Frontal cortex (tissue), 4 donors: ENCODE measurements around the gene RC3H1. TPM values are rescaled to one million over a fixed set of nuclear protein-coding genes. Genes with fewer than 3 reads are reported as not detected.
"Not testable (repeated sequence)": the region's sequence is repeated elsewhere in the genome, so short reads cannot be mapped to it uniquely, and the experiment has no call there.

Experiments
- DNase-seq, 2 donors: peaks; one replicate each; pipeline ENCODE4 v3.0.0; 2012; ENCODE audit warnings: low spot score in 2 of 2
- FAIRE-seq: peaks from 2 replicates; lab custom pipeline; 2012; peaks lifted over from hg19 to GRCh38; lab: Jason Lieb, UNC
- total RNA-seq: library from RNA; depleted of rRNA; stranded (reverse); fragments of >200 nt; gene quantifications from one replicate; pipeline ENCODE4 v1.2.3, GENCODE V29; 2014
- donor health status: control.
- donor health status: control.
- donor health status: control.

Gene RC3H1
- total RNA-seq, 1 donor from 2014 or later: 27.3 TPM

- DNase-seq: no peak
- no peak for FAIRE-seq
Measured at GRCh38 chr1:173970252-173970651, 51.9 kb downstream of the RC3H1 start.

- not testable (repeated sequence) for FAIRE-seq, DNase-seq
Measured at GRCh38 chr1:173965896-173966295, 56.3 kb downstream of the RC3H1 start.

DNA sequence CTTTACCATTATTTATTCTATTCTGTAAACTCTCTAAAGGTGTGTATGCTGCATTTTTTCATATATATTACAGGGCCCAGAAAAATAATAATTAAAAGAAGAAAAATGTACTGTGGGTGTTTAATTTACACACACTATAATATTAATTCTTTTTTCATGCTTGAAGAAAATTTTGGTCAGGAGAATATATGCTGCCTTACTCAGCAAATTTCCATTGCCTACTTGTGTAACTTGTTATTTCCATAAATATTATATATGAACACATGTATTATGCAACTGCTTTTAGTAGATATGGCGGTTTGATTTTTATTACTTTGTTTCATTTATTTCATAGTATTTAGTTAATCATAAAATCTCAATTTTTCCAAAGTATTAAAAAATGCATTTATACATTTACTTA lies 58.7 kb downstream of the RC3H1 start:
- no peak for FAIRE-seq
- no peak for DNase-seq

GRCh38 chr1:173960625-173961024 lies 61.5 kb downstream of the RC3H1 start:
- DNase-seq: no peak
- no peak for FAIRE-seq

DNA sequence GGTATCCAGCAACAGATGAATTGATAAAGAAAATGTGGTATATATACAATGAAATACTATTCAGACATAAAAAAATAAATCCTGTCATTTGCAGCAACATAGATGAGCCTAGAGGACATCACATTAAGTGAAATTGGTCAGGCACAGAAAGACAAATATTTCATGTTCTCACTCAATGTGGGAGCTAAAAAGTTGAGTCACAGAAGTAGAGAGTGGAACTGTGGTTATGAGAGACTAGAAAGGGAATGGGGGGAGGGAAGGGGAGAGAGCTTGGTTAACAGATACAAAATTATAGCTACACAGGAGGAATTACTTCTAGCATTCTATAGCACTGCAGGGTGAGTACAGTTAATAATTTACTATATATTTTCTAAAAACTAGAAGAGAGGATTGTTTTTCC lies 68.0 kb downstream of the RC3H1 start:
- FAIRE-seq (no peak), DNase-seq (no peak)

GRCh38 chr1:173948594-173948993 lies 73.6 kb downstream of the RC3H1 start:
- DNase-seq (no peak), FAIRE-seq (no peak)

DNA sequence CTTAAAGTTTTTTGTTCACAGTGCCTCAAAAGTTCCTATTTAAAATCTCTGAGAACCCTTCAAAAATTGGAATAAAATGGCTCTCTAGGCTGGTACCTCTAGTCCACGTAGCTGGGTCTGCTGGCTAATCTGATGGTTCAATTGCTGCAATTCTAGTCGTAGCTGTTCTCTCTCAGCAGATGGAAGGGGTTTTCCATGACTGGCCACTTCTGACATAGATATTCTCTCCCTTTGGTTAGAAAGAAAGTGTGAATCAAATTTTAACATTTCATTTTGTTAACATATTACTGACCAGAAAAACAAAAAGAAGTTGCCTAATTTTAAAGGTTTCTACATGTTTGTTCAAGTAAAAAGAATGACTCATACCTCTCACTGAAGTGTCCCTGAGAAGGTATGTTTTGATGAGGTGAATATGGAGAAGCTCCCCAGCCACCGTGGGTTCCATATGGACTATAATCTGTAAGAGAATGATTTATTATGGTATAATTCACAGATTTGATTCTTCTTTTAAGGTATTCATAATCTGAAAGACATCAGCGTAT lies 75.7 kb downstream of the RC3H1 start:
- DNase-seq (no peak), FAIRE-seq (no peak)

GRCh38 chr1:173937062-173937461 lies 85.1 kb downstream of the RC3H1 start:
- DNase-seq: no peak
- FAIRE-seq: no peak

DNA sequence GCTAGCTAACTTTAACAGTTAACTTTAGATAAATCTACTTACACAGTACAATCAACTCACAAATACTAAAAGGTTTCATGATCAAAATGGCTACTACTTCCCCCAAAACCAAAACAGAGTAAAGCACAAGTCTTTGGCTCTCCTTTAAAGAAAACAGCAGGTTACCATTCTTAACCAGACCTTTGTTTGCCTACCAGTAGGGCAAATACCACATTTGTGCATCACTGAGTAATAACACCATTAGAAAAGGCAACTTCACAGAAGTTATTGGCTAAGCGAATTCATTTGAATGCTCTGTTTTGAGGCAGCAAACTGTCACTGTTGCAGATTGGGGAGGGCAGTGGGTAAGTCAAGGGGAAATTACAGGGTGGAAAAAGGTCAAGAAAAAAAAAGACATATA lies 87.7 kb downstream of the RC3H1 start:
- no peak for FAIRE-seq
- DNase-seq: no peak

GRCh38 chr1:173930541-173930940 lies 91.6 kb downstream of the RC3H1 start:
- not testable (repeated sequence) for FAIRE-seq

GRCh38 chr1:173925306-173926242 lies 96.6 kb downstream of the RC3H1 start:
- FAIRE-seq: no peak
- DNase-seq: no peak

More at GRCh38 chr1:173930541-173930940, 91.6 kb downstream of the RC3H1 start:
- not testable (repeated sequence) for DNase-seq

- DNase-seq (no peak), FAIRE-seq (no peak)
Measured at GRCh38 chr1:173920861-173921260, 101.3 kb downstream of the RC3H1 start.

DNA sequence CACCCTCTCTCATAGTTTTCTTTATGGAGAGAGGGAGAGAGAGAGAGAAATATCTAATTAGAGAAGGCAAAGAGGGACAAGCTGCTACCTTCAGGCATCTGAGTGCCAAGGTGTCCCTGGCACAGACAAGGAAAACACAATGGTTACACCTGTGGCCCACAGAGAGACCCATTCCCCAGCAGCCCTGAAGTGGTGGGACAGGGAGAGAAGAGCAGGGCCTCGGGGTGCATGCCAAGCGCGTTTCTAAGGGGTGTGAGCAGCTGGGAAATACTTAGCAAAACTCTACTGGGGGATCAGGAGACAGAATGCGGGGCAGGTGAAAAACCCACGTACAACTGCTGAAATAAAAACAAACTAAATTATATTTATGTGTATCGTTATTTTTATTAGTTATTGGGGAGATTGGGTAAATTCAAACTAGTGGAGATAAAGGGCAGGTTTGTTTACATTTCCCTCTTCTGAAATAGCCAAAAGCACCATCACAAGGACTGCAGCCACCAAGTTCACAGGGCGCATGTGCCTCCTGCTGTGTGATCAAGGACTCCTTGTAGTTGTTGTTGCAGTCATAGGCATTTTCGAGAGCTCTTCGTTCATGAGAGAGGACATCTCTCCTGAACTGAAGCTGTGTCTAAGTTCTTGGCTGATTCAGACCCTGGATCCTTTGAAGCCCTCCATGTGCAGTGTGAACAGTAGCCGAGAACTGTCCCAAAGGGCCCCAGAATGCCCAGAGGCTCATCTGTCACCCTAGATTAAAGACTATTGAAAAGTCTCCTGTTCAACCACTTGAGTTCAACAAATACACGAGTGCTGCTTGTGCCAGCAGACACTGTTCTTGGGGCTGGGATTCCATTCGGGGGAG lies 104.3 kb downstream of the RC3H1 start:
- no peak for DNase-seq
- no peak for FAIRE-seq

GRCh38 chr1:173917149-173917548 lies 105.0 kb downstream of the RC3H1 start, which contains the start of gene SERPINC1:
SERPINC1 (minus strand) TSS chr1:173917327; CDS start chr1:173917259, 68 bp downstream.
- FAIRE-seq: no peak
- DNase-seq: no peak

- DNase-seq (no peak), FAIRE-seq (no peak)
Measured at GRCh38 chr1:173916667-173917066, 105.5 kb downstream of the RC3H1 start.

DNA sequence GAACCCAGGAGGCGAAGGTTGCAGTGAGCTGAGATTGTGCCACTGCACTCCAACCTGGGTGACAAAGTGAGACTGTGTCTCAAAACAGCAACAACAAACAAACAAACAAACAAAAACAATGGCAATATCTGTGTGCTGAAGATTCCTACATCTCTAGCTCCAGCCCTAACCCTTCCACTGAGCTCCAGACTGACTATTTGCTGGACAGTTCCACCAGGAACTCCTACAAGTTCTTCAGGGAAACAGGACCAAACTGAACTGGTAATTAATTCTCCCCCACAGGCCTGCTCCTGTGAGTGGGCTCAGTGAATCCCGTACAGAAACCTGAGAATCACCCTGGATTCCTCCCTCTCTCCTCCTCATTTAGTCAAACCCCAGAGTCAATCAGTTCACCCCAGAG lies 106.6 kb downstream of the RC3H1 start:
- FAIRE-seq (no peak), DNase-seq (no peak)

DNA sequence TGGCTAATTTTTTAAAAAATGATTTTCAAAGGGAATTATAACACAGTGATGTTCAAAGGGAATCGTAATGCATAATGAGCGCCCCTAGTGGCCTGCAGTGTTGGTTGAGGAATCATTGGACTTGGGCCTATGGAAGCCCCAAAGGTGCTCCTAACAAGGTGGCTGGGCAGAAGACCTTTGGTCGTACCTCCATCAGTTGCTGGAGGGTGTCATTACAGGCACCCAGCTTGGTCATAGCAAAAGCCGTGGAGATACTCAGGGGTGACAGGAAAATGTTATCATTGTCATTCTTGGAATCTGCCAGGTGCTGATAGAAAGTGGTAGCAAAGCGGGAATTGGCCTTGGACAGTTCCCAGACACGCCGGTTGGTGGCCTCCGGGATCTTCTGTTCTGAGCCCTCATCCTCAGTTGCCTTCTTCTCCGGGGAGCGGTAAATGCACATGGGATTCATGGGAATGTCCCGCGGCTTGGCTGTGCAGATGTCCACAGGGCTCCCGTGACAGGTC lies 107.7 kb downstream of the RC3H1 start:
- no peak for FAIRE-seq
- DNase-seq: no peak

GRCh38 chr1:173913111-173913510 lies 109.0 kb downstream of the RC3H1 start:
- FAIRE-seq: no peak
- DNase-seq: no peak

DNA sequence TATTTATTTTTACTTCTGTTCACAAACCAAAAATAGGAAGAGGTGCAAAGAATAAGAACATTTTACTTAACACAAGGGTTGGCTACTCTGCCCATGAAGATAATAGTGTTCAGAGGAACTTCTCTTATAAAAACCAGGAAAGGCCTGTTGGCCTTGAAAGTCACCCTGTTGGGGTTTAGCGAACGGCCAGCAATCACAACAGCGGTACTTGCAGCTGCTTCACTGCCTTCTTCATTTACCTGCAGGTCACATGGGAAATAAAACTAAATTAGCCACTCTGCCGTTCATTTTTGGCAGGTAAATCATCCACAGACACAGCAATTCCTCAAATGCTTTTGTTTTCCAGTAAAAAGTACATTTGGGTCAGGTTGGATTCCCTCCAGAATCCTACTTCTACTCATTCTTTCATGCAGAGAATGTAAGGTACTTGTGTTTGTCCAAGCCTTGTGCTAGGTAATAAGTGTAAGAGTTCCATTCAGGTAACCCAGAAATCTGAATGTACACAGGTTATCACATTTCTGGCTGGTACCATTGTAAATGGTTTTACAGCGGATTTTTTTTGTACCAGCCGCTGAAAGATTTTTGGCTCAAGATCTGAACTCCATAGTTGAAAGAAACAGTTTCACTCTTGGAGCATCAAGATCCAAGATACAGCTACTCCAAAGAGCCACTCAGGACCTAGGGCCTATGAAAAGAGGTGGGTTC lies 118.2 kb downstream of the RC3H1 start:
- no peak for FAIRE-seq
- DNase-seq: no peak

DNA sequence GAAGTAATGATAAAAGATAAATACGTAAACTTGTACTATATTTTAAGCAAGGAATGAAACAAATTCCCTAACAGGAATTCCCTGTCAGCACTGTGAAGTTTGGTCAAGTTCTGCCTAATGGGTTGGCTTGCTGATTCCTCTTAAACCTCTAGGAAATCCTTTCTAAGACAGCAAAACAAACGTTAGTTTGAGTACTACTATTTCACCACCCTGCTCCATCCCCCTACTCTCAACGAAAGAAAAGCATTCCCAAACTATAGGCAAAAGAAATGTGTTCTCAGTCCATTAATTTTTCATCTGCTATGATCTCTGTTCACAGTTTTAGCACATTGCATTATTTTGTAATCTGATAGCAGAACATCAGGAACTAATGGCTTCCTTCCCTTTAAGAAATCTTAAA lies 121.2 kb downstream of the RC3H1 start:
- no peak for FAIRE-seq
- no peak for DNase-seq
